H9 (cell line): ENCODE measurements around the gene TFF3. TPM values are rescaled to one million over a fixed set of nuclear protein-coding genes. Genes with fewer than 3 reads are reported as not detected.
A peak's percentile ranks its signal among the peaks of the same experiment; 100 is the strongest.

Source experiments
- DNase-seq: peaks from one replicate; pipeline ENCODE4 v3.0.0-alpha.2; 2017
- H2AFZ ChIP-seq: one replicate; pipeline ENCODE4 v1.6.1; 2013; ENCODE audit warnings: mild to moderate bottlenecking, low read length, control low read depth, moderate library complexity
- H2AK5ac ChIP-seq: 2 replicates; pipeline ENCODE4 v1.6.1; 2013; ENCODE audit warnings: low read length, control low read depth, mixed read lengths; ENCODE audit not compliant: insufficient read length
- H2BK120ac ChIP-seq: one replicate; pipeline ENCODE4 v1.6.1; 2013; ENCODE audit warnings: low read depth, mild to moderate bottlenecking, low read length, control low read depth, inconsistent platforms; ENCODE audit not compliant: poor library complexity, severe bottlenecking
- H2BK12ac ChIP-seq: 2 replicates; pipeline ENCODE4 v1.6.1; 2013; ENCODE audit warnings: low read length, control low read depth, mixed read lengths, low read depth; ENCODE audit not compliant: insufficient read length
- H2BK15ac ChIP-seq: 2 replicates; pipeline ENCODE4 v1.6.1; 2013; ENCODE audit warnings: low read depth, low read length, control low read depth
- H2BK20ac ChIP-seq: one replicate; pipeline ENCODE4 v1.6.1; 2013; ENCODE audit warnings: low read depth, mild to moderate bottlenecking, low read length, control low read depth, inconsistent platforms; ENCODE audit not compliant: poor library complexity, severe bottlenecking
- H2BK5ac ChIP-seq: 2 replicates; pipeline ENCODE4 v1.6.1; 2013; ENCODE audit warnings: low read length, control low read depth, mixed read lengths; ENCODE audit not compliant: insufficient read length
- H3K14ac ChIP-seq: 2 replicates; pipeline ENCODE4 v1.6.1; 2013; ENCODE audit warnings: low read length, control low read depth; ENCODE audit not compliant: insufficient read depth
- H3K18ac ChIP-seq: 2 replicates; pipeline ENCODE4 v1.6.1; 2013; ENCODE audit warnings: low read depth, mild to moderate bottlenecking, mixed read lengths, low read length, control low read depth; ENCODE audit not compliant: insufficient read length
- H3K23ac ChIP-seq: 2 replicates; pipeline ENCODE4 v1.6.1; 2013; ENCODE audit warnings: low read length, control low read depth, mixed read lengths, low read depth; ENCODE audit not compliant: insufficient read length
- H3K23me2 ChIP-seq: 2 replicates; pipeline ENCODE4 v1.6.1; 2013; ENCODE audit warnings: low read depth, mild to moderate bottlenecking, mixed read lengths, low read length, control low read depth; ENCODE audit not compliant: insufficient read length, poor library complexity, severe bottlenecking
- H3K27ac ChIP-seq: 2 replicates; pipeline ENCODE4 v1.5.1; 2013; ENCODE audit warnings: low read length, control low read depth, mixed read lengths, low read depth; ENCODE audit not compliant: insufficient read length
- H3K27me3 ChIP-seq: 2 replicates; pipeline ENCODE4 v1.6.1; 2013; ENCODE audit warnings: low read length, control low read depth, inconsistent platforms; ENCODE audit not compliant: insufficient read depth
- H3K4ac ChIP-seq: 2 replicates; pipeline ENCODE4 v1.6.1; 2013; ENCODE audit warnings: low read depth, mild to moderate bottlenecking, control low read depth, inconsistent platforms, low read length, moderate library complexity
- H3K4me1 ChIP-seq: 2 replicates; pipeline ENCODE4 v1.6.1; 2013; ENCODE audit warnings: low read length, control low read depth, inconsistent platforms; ENCODE audit not compliant: insufficient read depth
- H3K4me2 ChIP-seq: 2 replicates; pipeline ENCODE4 v1.6.1; 2013; ENCODE audit warnings: low read length, control low read depth, mixed read lengths; ENCODE audit not compliant: insufficient read length, insufficient read depth
- H3K56ac ChIP-seq: 2 replicates; pipeline ENCODE4 v1.6.1; 2013; ENCODE audit warnings: low read depth, mild to moderate bottlenecking, mixed read lengths, low read length, control low read depth; ENCODE audit not compliant: insufficient read length
- H3K79me1 ChIP-seq: 2 replicates; pipeline ENCODE4 v1.6.1; 2013; ENCODE audit warnings: low read depth, mild to moderate bottlenecking, moderate library complexity, low read length, control low read depth, inconsistent platforms; ENCODE audit not compliant: insufficient read depth, poor library complexity, severe bottlenecking
- H3K79me2 ChIP-seq: 2 replicates; pipeline ENCODE4 v1.6.1; 2013; ENCODE audit warnings: low read length, control low read depth, inconsistent platforms; ENCODE audit not compliant: insufficient read depth
- H3K9ac ChIP-seq: 2 replicates; pipeline ENCODE4 v1.6.1; 2013; ENCODE audit warnings: low read length, control low read depth, mixed read lengths; ENCODE audit not compliant: insufficient read length; ENCODE audit errors: extremely low read depth
- H3K9me3 ChIP-seq: one replicate; pipeline ENCODE4 v1.6.1; 2013; ENCODE audit warnings: low read depth, low read length, inconsistent platforms; ENCODE audit not compliant: control insufficient read depth
- H3T11ph ChIP-seq: one replicate; pipeline ENCODE4 v1.6.1; 2013; ENCODE audit warnings: mild to moderate bottlenecking, low read length, control low read depth, inconsistent platforms
- H4K20me1 ChIP-seq: one replicate; pipeline ENCODE4 v1.6.1; 2013; ENCODE audit not compliant: control insufficient read depth, insufficient read length, insufficient read depth
- H4K5ac ChIP-seq: 2 replicates; pipeline ENCODE4 v1.6.1; 2013; ENCODE audit warnings: low read depth, mild to moderate bottlenecking, mixed read lengths, low read length, control low read depth; ENCODE audit not compliant: insufficient read length
- H4K8ac ChIP-seq: replicated peaks from 2 replicates; pipeline ENCODE4 v1.6.1; 2013; ENCODE audit warnings: low read length, control low read depth, mixed read lengths, low read depth; ENCODE audit not compliant: insufficient read length
- H4K91ac ChIP-seq: 2 replicates; pipeline ENCODE4 v1.6.1; 2013; ENCODE audit warnings: low read depth, mild to moderate bottlenecking, moderate library complexity, mixed read lengths, low read length, control low read depth; ENCODE audit not compliant: insufficient read length
- H3K27ac Mint-ChIP-seq, 3 experiments: 2 replicates in 2 of 3; 3 replicates in 1 of 3; pipeline ENCODE4 v1.8.0; 2020 to 2021; ENCODE audit warnings: mixed read lengths in 3 of 3, mild to moderate bottlenecking in 1 of 3, moderate library complexity in 1 of 3
- H3K27me3 Mint-ChIP-seq: 2 replicates; pipeline ENCODE4 v1.8.0; 2021; ENCODE audit warnings: low read depth, mild to moderate bottlenecking, moderate library complexity, mixed read lengths
- H3K36me3 Mint-ChIP-seq, 3 experiments: 2 replicates in 2 of 3; 3 replicates in 1 of 3; pipeline ENCODE4 v1.8.0; 2020 to 2021; ENCODE audit warnings: low read depth in 3 of 3, mixed read lengths in 3 of 3; ENCODE audit not compliant: insufficient read depth in 1 of 3
- H3K4me1 Mint-ChIP-seq, 2 experiments: 2 replicates each; pipeline ENCODE4 v1.8.0; 2020; ENCODE audit warnings: mixed read lengths in 2 of 2
- H3K4me3 Mint-ChIP-seq, 2 experiments: 2 replicates in 1 of 2; 3 replicates in 1 of 2; pipeline ENCODE4 v1.8.0; 2020 to 2021; ENCODE audit warnings: mild to moderate bottlenecking in 2 of 2, mixed read lengths in 2 of 2, moderate library complexity in 1 of 2
- H3K9me3 Mint-ChIP-seq, 2 experiments: 2 replicates in 1 of 2; 3 replicates in 1 of 2; pipeline ENCODE4 v1.8.0; 2020; ENCODE audit warnings: mild to moderate bottlenecking in 2 of 2, mixed read lengths in 2 of 2, moderate library complexity in 1 of 2
- CTCF ChIP-seq: fragments of 200-600 bp; sonication (generic); conservative IDR thresholded peaks from 3 replicates; pipeline ENCODE4 v1.8.0; 2021; ENCODE audit warnings: antibody characterized with exemption, mild to moderate bottlenecking
- WGBS: extraction: QIAGEN DNeasy Blood & Tissue Kit; methylation state at CpG from one replicate; pipeline ENCODE4 v1.1.7; 2013; ENCODE audit warnings: missing lambda C conversion rate, low lambda C conversion rate, mixed read lengths; ENCODE audit not compliant: insufficient read length; ENCODE audit errors: extremely low coverage; 5-methylcytosine and 5-hydroxymethylcytosine counted together
- total RNA-seq: library from RNA; stranded (reverse); gene quantifications from 2 replicates; pipeline ENCODE4 v1.2.1, GENCODE V29; 2021

The TFF3 gene
- total RNA-seq, 1 experiment from 2014 or later, result 1.5 TPM

DNA sequence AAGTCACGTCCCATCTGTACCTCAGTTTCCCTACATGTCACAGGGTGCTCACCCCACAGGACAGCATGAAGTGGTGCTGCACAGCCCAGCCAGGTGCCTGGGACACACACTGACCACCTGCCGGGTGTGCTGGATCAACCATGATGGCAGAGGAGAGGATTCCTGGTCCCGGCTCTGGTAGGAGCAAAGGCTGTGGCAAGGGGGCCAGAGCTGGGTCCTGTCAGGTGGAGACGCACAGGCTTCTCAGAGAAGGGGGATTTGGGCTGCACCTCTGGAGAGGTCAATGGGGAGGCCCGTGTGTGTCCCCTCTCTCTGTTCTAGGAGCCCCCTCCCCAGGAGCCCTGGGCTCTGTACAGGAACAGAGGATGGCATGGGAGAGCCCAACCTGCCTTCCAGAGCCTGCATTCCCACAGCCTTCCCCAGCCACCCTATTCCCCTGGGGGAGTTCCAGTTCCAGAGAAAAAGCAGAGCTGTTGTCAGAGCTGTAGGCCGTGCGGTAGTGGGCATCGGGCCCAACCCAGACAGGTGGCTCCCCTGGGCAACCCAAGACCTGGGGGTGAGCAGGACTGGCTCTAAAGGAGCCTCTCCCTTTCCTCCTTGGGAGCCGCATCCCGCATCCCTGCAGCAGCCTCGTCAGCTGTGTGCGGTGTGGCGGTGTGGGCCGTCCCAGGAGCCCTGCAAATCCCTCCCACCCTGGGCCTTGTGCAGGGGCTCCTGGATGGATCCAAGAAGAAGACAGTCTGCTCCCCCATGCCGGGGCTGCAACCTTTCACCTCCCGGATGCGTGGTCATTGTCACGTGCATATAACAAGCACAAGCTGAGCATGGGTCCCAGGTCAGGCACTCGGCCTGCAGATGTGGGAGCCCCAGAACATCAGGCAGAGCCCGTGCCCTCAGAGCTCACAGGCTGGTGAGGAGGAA is 2.9 kb upstream of the TFF3 start:
- no peak overlapping the region for H3K23ac ChIP-seq
- H2BK5ac ChIP-seq, result no peak overlapping the region
- no peaks in the 10 kb centered on the region for H3K79me2 ChIP-seq
- H2AK5ac ChIP-seq, result no peak overlapping the region
- Mint-ChIP-seq H3K27me3 (peaks cover 3% of the 10 kb centered on the region; the same call in 1 of the 2 replicates), H3K9me3 (no peaks in the 10 kb centered on the region), H3K36me3 (no peaks in the 10 kb centered on the region), H3K27ac (peak overlapping the region; percentile 20 to 49 (median 34); a peak in 1 of 7 replicates), H3K4me3 (no peak overlapping the region), H3K4me1 (peaks cover 48 to 53% of the 10 kb centered on the region in 2 experiments)
- no peak overlapping the region for H3K56ac ChIP-seq
- no peak overlapping the region for H2BK20ac ChIP-seq
- H4K8ac ChIP-seq, result no peak overlapping the region
- H2BK12ac ChIP-seq, result no peak overlapping the region
- no peak for TF ChIP-seq CTCF
- H2BK120ac ChIP-seq, result no peak overlapping the region
- no peaks in the 10 kb centered on the region for H3K79me1 ChIP-seq
- peak overlapping the region; percentile 16; the same call in 1 of the 2 replicates for H3K14ac ChIP-seq
- H3K9me3 ChIP-seq, result no peaks in the 10 kb centered on the region
- H3K9ac ChIP-seq, result no peak overlapping the region
- no CpG with 5 or more reads among the region's 20 CpGs for WGBS
- peaks cover 11% of the 10 kb centered on the region; the same call in 1 of the 2 replicates for H3K4me1 ChIP-seq
- no peak overlapping the region for H3K4ac ChIP-seq
- no peak overlapping the region for H3K4me2 ChIP-seq
- H3K18ac ChIP-seq, result no peak overlapping the region
- H4K91ac ChIP-seq, result no peak overlapping the region
- no peak overlapping the region for H4K5ac ChIP-seq
- no peak for DNase-seq
- no peaks in the 10 kb centered on the region for H4K20me1 ChIP-seq
- H2AFZ ChIP-seq, result no peak overlapping the region
- H3K27me3 ChIP-seq, result no peaks in the 10 kb centered on the region
- no peak overlapping the region for H3T11ph ChIP-seq
- H3K27ac ChIP-seq, result no peak overlapping the region
- no peak overlapping the region for H2BK15ac ChIP-seq
- H3K23me2 ChIP-seq, result no peaks in the 10 kb centered on the region
